GM12878 (cell line): ENCODE data around the gene CHCHD3. TPM values are rescaled to one million over a fixed set of nuclear protein-coding genes. Genes with fewer than 3 reads are reported as not detected.

Source experiments
- ATAC-seq: fragments of 200-7000 bp; cut with Tn5 transposase; 3 replicates; pipeline ENCODE4 v1.9.1; 2020; ENCODE audit warnings: mild to moderate bottlenecking, moderate library complexity
- BruUV-seq: library from RNA; stranded (reverse); fragments of 400-500 nt; replicated peaks from 2 replicates; lab custom pipeline; 2021; lab: Mats Ljungman, UMichigan
- CTCF ChIA-PET: fragments of 300-600 bp; sonication (Branson Sonifier 250); formaldehyde crosslinking; extraction: SDS; loops from one replicate; lab custom pipeline; 2021; ENCODE audit warnings: inconsistent platforms; lab: Yijun Ruan, JAX
- POLR2A ChIA-PET: fragments of 350-600 bp; formaldehyde crosslinking; extraction: SDS; loops from one replicate; lab custom pipeline; 2021; ENCODE audit warnings: inconsistent platforms; lab: Charles Lee
- RAD21 ChIA-PET: fragments of 300-600 bp; sonication (Branson Sonifier 250); formaldehyde crosslinking; loops from one replicate; lab custom pipeline; 2023; ENCODE audit warnings: antibody characterized with exemption; ENCODE audit not compliant: unreplicated experiment; lab: Charles Lee
- SMC1A ChIA-PET: fragments of 300-600 bp; sonication (Branson Sonifier 250); formaldehyde crosslinking; loops from one replicate; lab custom pipeline; 2023; ENCODE audit not compliant: unreplicated experiment, uncharacterized antibody; lab: Charles Lee
- DNase-seq: peaks from one replicate; pipeline ENCODE4 v3.0.0-alpha.2; 2011; ENCODE audit warnings: low read depth, low spot score
- FAIRE-seq: peaks from 3 replicates; lab custom pipeline; 2011; peaks lifted over from hg19 to GRCh38; lab: Jason Lieb, UNC
- H2AFZ ChIP-seq: 2 replicates; pipeline ENCODE4 v1.6.0; 2011; ENCODE audit warnings: low read depth, low read length, control low read depth; ENCODE audit not compliant: control insufficient read depth
- H3K27ac ChIP-seq: 2 replicates; pipeline ENCODE4 v1.5.1; 2011; ENCODE audit warnings: control low read depth; ENCODE audit not compliant: control insufficient read depth, insufficient read depth
- H3K27me3 ChIP-seq, 2 experiments: replicated peaks in 1 of 2; 2 replicates each; pipeline versions ENCODE4 v1.6.0 to v1.6.1; 2011; ENCODE audit warnings: low read length in 1 of 2; ENCODE audit not compliant: control insufficient read depth in 2 of 2, insufficient read depth in 2 of 2
- H3K36me3 ChIP-seq, 2 experiments: 2 replicates each; pipeline ENCODE4 v1.5.1; 2011; ENCODE audit warnings: low read length in 1 of 2; ENCODE audit not compliant: control insufficient read depth in 2 of 2, insufficient read depth in 2 of 2
- H3K4me1 ChIP-seq: 2 replicates; pipeline ENCODE4 v1.6.1; 2011; ENCODE audit warnings: mild to moderate bottlenecking, low read length, moderate library complexity, mixed read lengths; ENCODE audit not compliant: control insufficient read depth, insufficient read depth
- H3K4me2 ChIP-seq: 2 replicates; pipeline ENCODE4 v1.6.0; 2011; ENCODE audit warnings: control low read depth; ENCODE audit not compliant: control insufficient read depth, insufficient read depth
- H3K4me3 ChIP-seq: fragments of 200-600 bp; sonication (generic); 2 replicates; pipeline ENCODE4 v1.5.1; 2016
- H3K79me2 ChIP-seq: 2 replicates; pipeline ENCODE4 v1.6.0; 2011; ENCODE audit warnings: low read length; ENCODE audit not compliant: control insufficient read depth, insufficient read depth
- H3K9ac ChIP-seq: 2 replicates; pipeline ENCODE4 v1.8.0; 2011; ENCODE audit warnings: low read length, control low read depth, mixed read lengths; ENCODE audit not compliant: control insufficient read depth, insufficient read depth
- H3K9me3 ChIP-seq: replicated peaks from 3 replicates; pipeline ENCODE4 v1.5.1; 2011; ENCODE audit warnings: mild to moderate bottlenecking, low read length; ENCODE audit not compliant: control insufficient read depth, insufficient read depth
- H4K20me1 ChIP-seq: 2 replicates; pipeline ENCODE4 v1.6.0; 2011; ENCODE audit not compliant: control insufficient read depth, insufficient read depth
- ASH2L ChIP-seq: fragments of 300-600, 200-600 bp; sonication (generic); IDR thresholded peaks from 2 replicates; pipeline ENCODE4 v1.6.1; 2017; ENCODE audit warnings: low read depth, mild to moderate bottlenecking, borderline replicate concordance
- CBX3 ChIP-seq: fragments of 200-600 bp; sonication (generic); IDR thresholded peaks from 2 replicates; pipeline ENCODE4 v1.6.1; 2016; ENCODE audit warnings: low read depth, borderline replicate concordance
- CTCF ChIP-seq, 3 experiments: IDR thresholded peaks in 2 of 3; conservative IDR thresholded peaks in 1 of 3; 2 replicates each; pipeline ENCODE4 v1.5.1; 2011; ENCODE audit warnings: low read depth in 3 of 3, low read length in 3 of 3, mild to moderate bottlenecking in 3 of 3, control low read depth in 2 of 3, moderate library complexity in 2 of 3, inconsistent platforms in 1 of 3, mixed read lengths in 1 of 3; ENCODE audit not compliant: control insufficient read depth in 2 of 3, insufficient read depth in 1 of 3; ENCODE audit errors: extremely low read depth in 1 of 3
- FOS ChIP-seq: IDR thresholded peaks from 3 replicates; pipeline ENCODE4 v1.6.1; 2011; ENCODE audit warnings: borderline replicate concordance; ENCODE audit not compliant: insufficient read length; ENCODE audit errors: extremely low read depth
- HDAC2 ChIP-seq: fragments of 200-600 bp; sonication (generic); IDR thresholded peaks from 2 replicates; pipeline ENCODE4 v1.6.1; 2017
- KDM1A ChIP-seq: fragments of 200-600 bp; sonication (generic); IDR thresholded peaks from 2 replicates; pipeline ENCODE4 v1.6.1; 2016; ENCODE audit warnings: borderline replicate concordance
- LARP7 ChIP-seq: fragments of 450-650 bp; IDR thresholded peaks from 2 replicates; pipeline ENCODE4 v1.6.1; 2017; ENCODE audit warnings: mild to moderate bottlenecking
- RCOR1 ChIP-seq: conservative IDR thresholded peaks from 2 replicates; pipeline ENCODE4 v1.6.1; 2012; ENCODE audit warnings: low read depth, low read length, improper control_type of control experiment
- RELA ChIP-seq: fragments of 450-650 bp; IDR thresholded peaks from 2 replicates; pipeline ENCODE4 v1.8.0; 2014; ENCODE audit warnings: borderline replicate concordance; ENCODE audit not compliant: partially characterized antibody
- ZNF217 ChIP-seq: fragments of 450-650 bp; IDR thresholded peaks from 2 replicates; pipeline ENCODE4 v1.6.1; 2017; ENCODE audit warnings: antibody characterized with exemption, mild to moderate bottlenecking
- ZSCAN29 ChIP-seq: fragments of 450-650 bp; IDR thresholded peaks from 2 replicates; pipeline ENCODE4 v1.6.1; 2017; ENCODE audit warnings: mild to moderate bottlenecking, moderate library complexity
- WGBS: methylation state at CpG from one replicate; pipeline ENCODE4 v1.1.6; 2016; ENCODE audit warnings: low lambda C conversion rate; ENCODE audit not compliant: insufficient replicate concordance, insufficient coverage; ENCODE audit errors: missing lambda C conversion rate; 5-methylcytosine and 5-hydroxymethylcytosine counted together
- in situ Hi-C: fragments of 300-500 bp; cut with MboI; formaldehyde crosslinking; loops from 9 replicates; pipeline ENCODE4 v1.14.3; 2018; ENCODE audit warnings: mixed read lengths
- intact Hi-C: fragments of 100-400 bp; cut with micrococcal nuclease; formaldehyde crosslinking; loops from one replicate; pipeline ENCODE4 v1.14.2; 2022; ENCODE audit not compliant: unreplicated experiment
- polyA plus RNA-seq, 11 experiments: library from polyadenylated mRNA; depleted of rRNA in 4 of 11; unstranded in 6 of 11; stranded (reverse) in 5 of 11; fragments of >200 nt; fragmentation: Nextera tagmentation in 4 of 11; fragmentation: Illumina TruSeq in 1 of 11; extraction: Ambion mirVana in 4 of 11; extraction: Trizol in 1 of 11; gene quantifications; 1 replicate in 1 of 11; 2 replicates in 10 of 11; pipeline versions ENCODE4 v1.2.1 to v1.2.3, GENCODE V29; 2011 to 2016; ENCODE audit warnings: inconsistent platforms in 2 of 11, missing spikeins in 2 of 11, low read depth in 1 of 11
- total RNA-seq, 4 experiments: library from RNA; depleted of rRNA in 3 of 4; stranded (reverse); fragments of >200 nt in 3 of 4; fragmentation: Illumina TruSeq in 1 of 4; extraction: Trizol in 1 of 4; gene quantifications; 2 replicates each; pipeline versions ENCODE4 v1.2.1 to v1.2.3, GENCODE V29; 2013 to 2021

Gene CHCHD3
- total and polyA plus RNA-seq, 10 of the 15 experiments (the other 5 are each of a cell fraction or from before 2014, with no cell fraction given): 38.3 to 178 (median 96.2) TPM

- Histone ChIP-seq H4K20me1 (no peaks in the 10 kb centered on the region), H3K4me3 (no peak overlapping the region), H3K27me3 (no peaks in the 10 kb centered on the region), H2AFZ (no peak overlapping the region), H3K79me2 (no peaks in the 10 kb centered on the region)
- POLR2A ChIA-PET: no interaction called here
- CTCF ChIA-PET: no interaction called here
- FAIRE-seq: no peak
- ATAC-seq: no peak
- TF ChIP-seq LARP7 (no peak), ASH2L (no peak), RELA (no peak), ZSCAN29 (no peak), ZNF217 (no peak), RCOR1 (no peak), FOS (no peak), KDM1A (no peak), CBX3 (no peak), CTCF (IDR thresholded peaks at IDR 0.05 in 2 of 3, conservative IDR thresholded peaks at IDR 0.05 in 1 of 3; ENCODE audit: control insufficient read depth in 2 of 3, extremely low read depth in 1 of 3, insufficient read depth in 1 of 3, low read depth in 3 of 3, low read length in 3 of 3) (no peak), HDAC2 (no peak)
- TF ChIP-seq, all 136 proteins: peak for 0
- DNase-seq: no peak
- Histone ChIP-seq H3K36me3 (peaks cover 0 to 2% of the 10 kb centered on the region in 2 experiments; a peak in 1 of 4 replicates), H3K27ac (no peak overlapping the region), H3K9me3 (no peaks in the 10 kb centered on the region), H3K4me1 (no peaks in the 10 kb centered on the region), H3K4me2 (no peak overlapping the region), H3K9ac (no peak overlapping the region)
- ChIA-PET RAD21 (no interaction called here), SMC1A (no interaction called here)
- 100% methylated on average over 1 of the region's 1 CpG for WGBS
- in situ Hi-C loops (no loop called here), intact Hi-C loops (no loop called here)
- BruUV-seq: no TSS peak
Measured at GRCh38 chr7:132950725-132951124, 131.2 kb downstream of the CHCHD3 start.
